Loucy (cell line): ENCODE data around the gene CCDC28B.

ENCODE experiments used
- H2AFZ ChIP-seq: fragments of 200-600 bp; sonication (generic); 2 replicates; pipeline ENCODE4 v1.6.0; 2016; ENCODE audit warnings: antibody characterized with exemption, mild to moderate bottlenecking, low read length, moderate library complexity
- H3F3A ChIP-seq: fragments of 200-600 bp; 2 replicates; pipeline ENCODE4 v1.6.0; 2016; ENCODE audit warnings: antibody characterized with exemption, low read depth, mild to moderate bottlenecking
- H3K27me3 ChIP-seq: fragments of 200-600 bp; sonication (generic); 2 replicates; pipeline ENCODE4 v1.6.1; 2014; ENCODE audit warnings: low read length, mild to moderate bottlenecking; ENCODE audit not compliant: insufficient read depth, poor library complexity, severe bottlenecking
- H3K36me3 ChIP-seq: fragments of 200-600 bp; sonication (generic); 2 replicates; pipeline ENCODE4 v1.6.1; 2016; ENCODE audit warnings: low read length; ENCODE audit not compliant: insufficient read depth
- H3K4me1 ChIP-seq: fragments of 200-600 bp; sonication (generic); 2 replicates; pipeline ENCODE4 v1.5.1; 2014; ENCODE audit warnings: low read length, mild to moderate bottlenecking; ENCODE audit not compliant: insufficient read depth, poor library complexity, severe bottlenecking
- H3K4me2 ChIP-seq: fragments of 200-600 bp; sonication (generic); 2 replicates; pipeline ENCODE4 v1.6.0; 2014; ENCODE audit warnings: antibody characterized with exemption, low read length, low read depth, mild to moderate bottlenecking; ENCODE audit not compliant: poor library complexity, severe bottlenecking
- H3K4me3 ChIP-seq: fragments of 200-600 bp; sonication (generic); 2 replicates; pipeline ENCODE4 v1.5.1; 2014; ENCODE audit warnings: low read length, mild to moderate bottlenecking, mixed read lengths; ENCODE audit not compliant: poor library complexity, severe bottlenecking
- H3K79me2 ChIP-seq: fragments of 200-600 bp; sonication (generic); 2 replicates; pipeline ENCODE4 v1.6.1; 2014; ENCODE audit warnings: low read length; ENCODE audit not compliant: insufficient read depth
- H3K9ac ChIP-seq: fragments of 200-600 bp; sonication (generic); 2 replicates; pipeline ENCODE4 v1.6.0; 2014; ENCODE audit warnings: mild to moderate bottlenecking, low read depth, low read length, moderate library complexity; ENCODE audit not compliant: poor library complexity, severe bottlenecking
- H3K9me2 ChIP-seq: fragments of 200-600 bp; sonication (generic); replicated peaks from 2 replicates; pipeline ENCODE4 v1.6.1; 2016; ENCODE audit warnings: low read depth, low read length, mixed read lengths
- H3K9me3 ChIP-seq: fragments of 200-600 bp; sonication (generic); 2 replicates; pipeline ENCODE4 v1.6.1; 2014; ENCODE audit warnings: mild to moderate bottlenecking, antibody characterized with exemption, low read length, low read depth; ENCODE audit not compliant: insufficient read depth
- H4K20me1 ChIP-seq: fragments of 200-600 bp; sonication (generic); 2 replicates; pipeline ENCODE4 v1.6.0; 2014; ENCODE audit warnings: antibody characterized with exemption, low read length, mild to moderate bottlenecking; ENCODE audit not compliant: insufficient read depth, poor library complexity, severe bottlenecking
- EZH2phosphoT487 ChIP-seq: fragments of 200-600 bp; IDR thresholded peaks from 2 replicates; pipeline ENCODE4 v1.6.1; 2018; ENCODE audit warnings: antibody characterized with exemption, mild to moderate bottlenecking, moderate library complexity, borderline replicate concordance
- TF ChIP-seq, protein P1 (sequence below): fragments of 200-600 bp; sonication (generic); conservative IDR thresholded peaks from 2 replicates; pipeline ENCODE4 v1.5.1; 2014; ENCODE audit warnings: mild to moderate bottlenecking, antibody characterized with exemption, low read length

The CCDC28B gene

DNA sequence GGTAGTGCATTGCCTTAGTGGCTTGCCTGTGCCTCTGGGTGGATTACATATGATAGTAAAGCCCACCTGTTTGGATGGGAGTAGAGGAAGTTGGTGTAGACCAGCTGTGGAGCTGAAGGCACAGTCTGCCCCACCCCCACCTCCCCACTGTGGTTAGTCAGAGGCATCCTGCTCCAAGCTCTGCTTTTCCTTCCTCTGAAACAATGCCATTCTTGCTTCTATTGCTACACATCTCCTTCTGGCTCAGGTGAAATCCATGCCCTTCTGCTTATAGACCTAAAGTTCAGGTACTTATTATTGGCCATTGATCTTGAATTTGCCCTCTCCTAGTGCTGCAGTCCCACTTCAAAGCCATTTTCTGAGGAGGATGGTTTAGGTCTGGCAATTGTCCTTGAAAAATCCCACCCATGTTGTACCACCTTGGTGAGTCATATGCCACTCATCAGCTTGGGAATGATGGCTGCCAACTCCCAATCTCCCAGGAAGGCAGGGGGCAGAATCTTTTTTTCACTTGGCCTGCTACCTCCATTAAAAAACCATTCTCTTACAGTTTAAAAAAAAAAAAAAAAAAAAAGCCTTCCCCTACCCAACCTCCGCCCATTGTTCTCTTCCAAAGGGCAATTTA is 27.7 kb upstream of the CCDC28B start:
- H3K4me2 ChIP-seq = peak overlapping the region; percentile 32
- no peak for TF ChIP-seq EZH2phosphoT487
- TF ChIP-seq, protein P1, sequence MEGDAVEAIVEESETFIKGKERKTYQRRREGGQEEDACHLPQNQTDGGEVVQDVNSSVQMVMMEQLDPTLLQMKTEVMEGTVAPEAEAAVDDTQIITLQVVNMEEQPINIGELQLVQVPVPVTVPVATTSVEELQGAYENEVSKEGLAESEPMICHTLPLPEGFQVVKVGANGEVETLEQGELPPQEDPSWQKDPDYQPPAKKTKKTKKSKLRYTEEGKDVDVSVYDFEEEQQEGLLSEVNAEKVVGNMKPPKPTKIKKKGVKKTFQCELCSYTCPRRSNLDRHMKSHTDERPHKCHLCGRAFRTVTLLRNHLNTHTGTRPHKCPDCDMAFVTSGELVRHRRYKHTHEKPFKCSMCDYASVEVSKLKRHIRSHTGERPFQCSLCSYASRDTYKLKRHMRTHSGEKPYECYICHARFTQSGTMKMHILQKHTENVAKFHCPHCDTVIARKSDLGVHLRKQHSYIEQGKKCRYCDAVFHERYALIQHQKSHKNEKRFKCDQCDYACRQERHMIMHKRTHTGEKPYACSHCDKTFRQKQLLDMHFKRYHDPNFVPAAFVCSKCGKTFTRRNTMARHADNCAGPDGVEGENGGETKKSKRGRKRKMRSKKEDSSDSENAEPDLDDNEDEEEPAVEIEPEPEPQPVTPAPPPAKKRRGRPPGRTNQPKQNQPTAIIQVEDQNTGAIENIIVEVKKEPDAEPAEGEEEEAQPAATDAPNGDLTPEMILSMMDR = no peak
- no peaks in the 10 kb centered on the region for H3K9me3 ChIP-seq
- H3F3A ChIP-seq = no peaks in the 10 kb centered on the region
- no peak overlapping the region for H3K9ac ChIP-seq
- H3K4me3 ChIP-seq = no peak overlapping the region
- H3K79me2 ChIP-seq = no peaks in the 10 kb centered on the region
- no peaks in the 10 kb centered on the region for H3K9me2 ChIP-seq
- peaks cover 35% of the 10 kb centered on the region; the same call in 1 of the 2 replicates for H3K36me3 ChIP-seq
- no peak overlapping the region for H2AFZ ChIP-seq
- peaks cover 11% of the 10 kb centered on the region for H3K4me1 ChIP-seq
- H3K27me3 ChIP-seq = no peaks in the 10 kb centered on the region
- H4K20me1 ChIP-seq = no peaks in the 10 kb centered on the region

DNA sequence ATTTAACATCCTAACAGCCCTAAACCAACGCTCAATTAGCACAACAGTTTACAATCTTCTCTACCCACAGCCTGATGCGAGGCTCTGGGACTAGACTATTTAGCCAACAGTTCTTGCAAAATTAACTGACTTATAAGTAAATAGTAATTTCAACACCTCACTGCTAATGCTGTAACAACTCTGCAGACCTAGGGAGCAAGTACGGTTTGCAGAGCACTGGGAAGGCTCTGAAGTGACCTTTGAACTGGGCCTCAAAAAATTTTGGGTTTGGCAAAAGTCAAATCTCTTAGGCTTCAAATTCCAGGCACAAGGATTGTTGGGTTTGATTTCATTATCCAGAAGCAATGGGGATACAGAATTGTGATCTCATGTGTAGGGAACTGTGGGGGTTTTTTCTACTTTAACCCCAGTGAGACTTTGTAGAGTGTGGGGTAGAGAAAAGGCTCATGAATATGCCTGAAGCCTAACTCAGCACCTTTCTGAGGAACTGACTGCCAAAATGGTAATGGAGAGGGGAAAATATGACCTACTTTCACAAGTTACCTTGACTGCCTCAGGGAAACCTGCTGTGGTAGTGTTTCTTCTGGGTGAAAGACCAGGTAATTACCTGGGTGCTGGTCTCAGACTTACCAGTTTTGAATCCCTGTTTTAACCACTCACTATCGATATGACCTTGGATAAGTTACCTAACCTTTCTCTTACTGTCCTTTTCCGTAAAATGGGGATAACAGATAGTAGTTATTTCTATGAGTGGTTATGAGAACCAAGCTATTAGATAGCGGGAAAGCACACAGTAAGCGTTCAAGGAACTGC is 21.8 kb upstream of the CCDC28B start:
- H3K9ac ChIP-seq = peak overlapping the region; percentile 98

DNA sequence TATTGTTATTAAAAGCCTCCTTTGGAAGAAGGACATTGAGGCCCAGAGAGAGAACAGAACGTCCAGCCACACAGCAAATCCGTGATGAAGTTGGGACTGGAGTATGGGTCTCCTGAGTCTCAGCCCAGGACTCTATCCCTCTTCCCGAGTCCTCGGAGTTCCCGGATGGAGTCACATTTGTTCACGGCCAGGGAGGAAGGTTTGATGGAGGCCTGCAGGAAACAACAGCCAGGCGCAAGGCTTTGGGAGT is 21.3 kb upstream of the CCDC28B start:
- H3K36me3 ChIP-seq = peaks cover 3% of the 10 kb centered on the region; the same call in 1 of the 2 replicates

More for the DNA sequence above, 21.8 kb upstream of the CCDC28B start:
- H3K27me3 ChIP-seq = no peaks in the 10 kb centered on the region
- no peaks in the 10 kb centered on the region for H3F3A ChIP-seq
- H3K36me3 ChIP-seq = no peaks in the 10 kb centered on the region; the same call in 1 of the 2 replicates
- H3K4me3 ChIP-seq = peak overlapping the region; percentile 92
- no peaks in the 10 kb centered on the region for H3K9me3 ChIP-seq
- H3K4me1 ChIP-seq = peaks cover 33% of the 10 kb centered on the region
- H4K20me1 ChIP-seq = peaks cover 30% of the 10 kb centered on the region
- H3K9me2 ChIP-seq = no peaks in the 10 kb centered on the region
- TF ChIP-seq EZH2phosphoT487 = no peak
- TF ChIP-seq, protein P1 = no peak
- peaks cover 34% of the 10 kb centered on the region for H3K79me2 ChIP-seq
- H3K4me2 ChIP-seq = peak overlapping the region; percentile 95
- peak overlapping the region; percentile 81 for H2AFZ ChIP-seq

More for the DNA sequence above, 21.3 kb upstream of the CCDC28B start:
- Histone ChIP-seq H3K79me2 (peaks cover 39% of the 10 kb centered on the region), H2AFZ (peak overlapping the region; percentile 81), H4K20me1 (peaks cover 34% of the 10 kb centered on the region), H3K27me3 (no peaks in the 10 kb centered on the region), H3K4me1 (peaks cover 37% of the 10 kb centered on the region), H3K9me3 (no peaks in the 10 kb centered on the region), H3F3A (no peaks in the 10 kb centered on the region), H3K4me3 (peak overlapping the region; percentile 92), H3K9ac (peak overlapping the region; percentile 98), H3K9me2 (no peaks in the 10 kb centered on the region), H3K4me2 (peak overlapping the region; percentile 95)
- TF ChIP-seq, protein P1 = no peak
- TF ChIP-seq EZH2phosphoT487 = no peak
